GM18502 (cell line): ENCODE results near the gene KRTAP13-2.

Experiments
- ATAC-seq: cut with Tn5 transposase; IDR thresholded peaks from one replicate; pipeline ENCODE4 v1.9.1; 2021; ENCODE audit warnings: mild to moderate bottlenecking; ENCODE audit not compliant: unreplicated experiment, poor library complexity

The KRTAP13-2 gene

DNA sequence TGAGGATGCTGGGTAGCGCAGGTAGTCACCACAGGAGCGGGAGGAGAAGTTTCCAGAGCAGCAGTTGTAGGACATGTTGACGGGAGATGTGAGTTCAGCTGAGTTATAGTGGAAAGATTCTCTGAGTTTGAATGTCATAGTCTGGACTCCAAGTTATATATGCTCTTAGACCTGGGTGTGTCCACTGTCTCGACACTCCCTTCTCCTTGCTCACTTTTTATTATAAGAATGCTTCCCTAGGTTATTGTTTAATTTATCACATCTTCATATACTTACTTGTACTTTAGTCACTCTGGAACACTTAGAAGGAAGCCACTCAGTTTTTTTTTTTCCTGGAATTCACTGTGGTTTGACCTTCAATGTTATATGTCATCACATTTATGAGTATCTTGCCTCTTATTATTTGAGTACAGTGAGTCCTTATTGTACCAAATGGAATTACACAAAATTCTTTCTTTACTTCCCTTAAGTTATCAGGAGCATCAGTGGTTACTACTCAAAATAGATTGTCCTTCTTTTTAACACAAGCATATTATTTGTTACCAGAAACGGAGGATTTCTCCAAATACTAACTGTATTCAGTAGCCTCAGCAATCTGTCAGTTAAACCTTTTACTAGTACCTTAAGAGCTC is at the start of gene KRTAP13-2:
TSS of gene KRTAP13-2 (minus strand) at position 133 of the 632 bp plus-strand sequence. CDS start at position 75, 58 bp downstream.
- ATAC-seq: no peak

DNA sequence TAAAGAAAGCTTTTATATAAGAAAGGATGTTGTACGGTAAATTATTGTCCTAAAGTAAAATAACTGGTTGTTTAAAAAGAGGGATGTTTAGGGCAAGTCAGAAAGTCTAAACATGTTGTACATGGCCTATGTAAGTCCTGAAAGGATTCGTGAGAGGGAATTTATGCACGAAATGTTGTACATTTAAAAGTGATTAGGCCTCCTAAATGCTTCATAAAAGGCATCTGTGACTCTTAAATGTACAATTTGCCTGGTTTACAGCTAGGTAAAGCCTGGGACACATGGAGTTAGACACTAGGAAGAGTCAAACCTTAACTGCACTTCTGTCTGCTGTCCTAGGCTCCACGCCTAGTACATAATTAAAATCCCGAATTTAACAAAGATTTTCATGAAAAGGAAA is 43.9 kb upstream of the KRTAP13-2 start:
- ATAC-seq: no peak

DNA sequence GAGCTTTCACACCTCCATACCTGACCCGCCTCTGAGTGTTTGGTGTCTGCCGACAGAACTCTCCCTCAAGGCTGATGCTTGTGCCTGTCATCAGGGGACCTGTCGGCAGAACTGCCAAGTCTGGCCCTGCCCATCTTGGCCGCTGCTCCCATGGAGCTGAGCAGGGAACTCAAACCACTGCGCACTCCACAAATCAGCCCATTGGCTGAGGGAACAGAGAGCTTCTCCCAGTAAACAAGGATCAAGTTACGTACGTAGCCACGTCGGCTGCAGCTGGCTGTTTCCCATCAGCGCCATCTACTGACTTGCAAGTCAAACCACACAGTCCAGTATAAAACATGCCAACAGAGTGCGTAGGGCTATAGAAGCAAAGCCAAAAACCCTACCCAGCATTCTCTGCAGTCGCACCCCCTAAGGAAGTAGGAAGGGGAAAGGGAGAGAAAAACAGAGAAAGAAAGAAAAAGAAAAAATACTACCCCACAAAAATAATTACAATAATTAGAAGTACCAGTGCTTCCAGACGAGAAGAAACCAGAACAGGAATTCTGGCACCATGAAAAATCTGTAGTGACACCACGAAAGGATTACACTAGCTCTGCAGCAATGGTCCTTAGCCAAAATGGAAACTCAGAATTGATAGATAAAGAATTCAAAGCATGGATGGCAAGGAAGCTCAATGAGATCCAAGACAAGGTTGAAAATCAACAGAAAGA is 36.9 kb upstream of the KRTAP13-2 start:
- peak; percentile 80 for ATAC-seq

- no peak for ATAC-seq
Measured at GRCh38 chr21:30395731-30396130, 23.7 kb upstream of the KRTAP13-2 start, which contains the start of gene KRTAP13-1. Gene KRTAP13-1, plus strand, starts transcription at chr21:30396031. Its CDS starts 56 bp downstream, at chr21:30396087.

GRCh38 chr21:30391492-30392025 is 19.5 kb upstream of the KRTAP13-2 start:
- ATAC-seq: no peak

- no peak for ATAC-seq
Measured at GRCh38 chr21:30382201-30382600, 10.1 kb upstream of the KRTAP13-2 start.

DNA sequence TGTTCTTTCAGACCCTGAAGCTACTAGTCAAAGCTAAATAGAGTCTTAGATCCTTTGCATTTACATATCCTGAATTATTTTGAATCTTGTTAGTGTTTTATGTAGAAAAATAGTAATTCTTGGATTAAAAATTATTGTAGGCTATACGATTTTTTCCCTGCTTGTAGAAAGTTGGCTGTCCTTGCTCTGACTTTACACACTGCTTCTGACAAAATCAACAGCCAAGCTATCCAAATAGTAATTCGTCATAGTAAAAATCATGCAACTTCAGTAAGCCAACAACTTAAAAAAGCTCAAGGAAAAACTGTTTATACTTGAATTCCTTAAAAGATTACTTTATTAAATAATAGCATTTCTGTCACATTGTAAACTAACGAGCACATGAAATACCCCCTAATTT is 16.2 kb downstream of the KRTAP13-2 start:
- ATAC-seq: no peak

DNA sequence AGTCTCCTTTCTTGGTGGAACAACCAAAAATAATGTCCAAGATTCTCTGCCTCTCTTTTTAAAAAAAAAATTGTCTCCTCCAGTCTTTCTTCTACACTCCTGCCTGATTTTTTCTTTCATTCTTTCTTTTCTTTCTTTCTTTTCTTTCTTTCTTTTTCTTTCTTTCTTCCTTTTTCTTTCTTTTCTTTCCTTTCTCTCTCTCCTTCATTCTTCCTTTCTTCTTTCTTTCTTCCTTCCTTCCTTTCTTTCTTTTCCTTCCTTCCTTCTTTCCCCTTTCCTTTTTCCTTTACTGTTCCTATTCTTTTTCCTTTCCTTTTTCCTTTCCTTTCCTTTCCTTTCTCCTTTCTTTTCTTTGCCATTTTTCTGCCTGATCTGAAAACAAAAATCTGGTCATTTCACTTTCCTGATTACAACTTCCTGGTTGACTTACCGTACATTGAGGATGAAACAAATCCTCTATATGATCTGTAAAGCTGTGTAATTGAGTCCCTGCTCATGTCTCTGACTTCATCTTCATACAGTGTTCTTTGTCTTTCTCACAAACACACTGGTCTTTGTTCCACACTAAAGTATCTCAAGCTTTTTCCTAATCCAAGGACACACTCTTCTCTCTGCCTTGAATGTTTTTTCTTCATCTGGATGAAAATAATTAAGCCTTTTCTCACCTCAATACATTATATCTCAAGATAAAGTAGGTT is 17.6 kb downstream of the KRTAP13-2 start:
- no peak for ATAC-seq

- ATAC-seq: no peak
Measured at GRCh38 chr21:30351534-30351933, 20.5 kb downstream of the KRTAP13-2 start.

GRCh38 chr21:30349572-30349971 is 22.5 kb downstream of the KRTAP13-2 start:
- no peak for ATAC-seq

DNA sequence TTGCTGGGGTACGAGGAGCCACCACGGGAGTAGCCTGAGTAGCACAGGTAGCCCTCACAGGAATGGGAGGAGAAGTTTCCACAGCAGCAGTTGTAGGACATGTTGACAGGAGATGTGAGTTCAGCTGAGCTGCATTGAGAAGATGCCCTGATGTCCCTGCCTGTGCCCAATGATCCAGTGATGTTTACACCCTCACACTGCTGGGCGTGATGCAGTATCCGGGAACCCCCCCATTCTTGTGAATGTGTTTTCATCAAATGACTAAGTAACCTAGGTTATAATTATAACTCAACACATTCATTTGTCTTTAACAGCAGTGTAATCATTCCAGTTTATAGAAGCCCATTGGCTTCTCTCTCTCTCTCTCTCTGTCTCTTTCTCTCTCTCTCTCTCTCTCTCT is 23.6 kb downstream of the KRTAP13-2 start, which contains the start of gene KRTAP23-1:
TSS of gene KRTAP23-1 (minus strand) at position 101 of the 400 bp plus-strand sequence. CDS start at position 101, 0 bp downstream.
- no peak for ATAC-seq

DNA sequence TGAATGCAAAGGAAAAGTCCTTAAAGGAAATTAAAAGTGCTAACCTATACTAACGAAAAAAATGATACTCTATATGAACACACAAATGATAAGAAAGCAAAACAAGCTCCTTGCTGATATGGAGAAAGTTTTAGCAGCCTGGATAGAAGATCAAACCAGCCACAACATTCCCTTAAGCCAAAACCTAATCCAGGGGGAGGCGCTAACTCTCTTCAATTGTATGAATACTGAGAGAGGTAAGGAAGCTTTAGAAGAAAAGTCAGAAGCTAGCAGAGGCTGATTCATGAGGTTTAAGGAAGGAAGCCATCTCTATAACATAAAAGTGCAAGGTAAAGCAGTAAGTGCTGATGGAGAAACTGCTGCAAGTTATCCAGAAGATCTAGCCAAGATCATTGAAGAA is 27.1 kb downstream of the KRTAP13-2 start:
- ATAC-seq: no peak

DNA sequence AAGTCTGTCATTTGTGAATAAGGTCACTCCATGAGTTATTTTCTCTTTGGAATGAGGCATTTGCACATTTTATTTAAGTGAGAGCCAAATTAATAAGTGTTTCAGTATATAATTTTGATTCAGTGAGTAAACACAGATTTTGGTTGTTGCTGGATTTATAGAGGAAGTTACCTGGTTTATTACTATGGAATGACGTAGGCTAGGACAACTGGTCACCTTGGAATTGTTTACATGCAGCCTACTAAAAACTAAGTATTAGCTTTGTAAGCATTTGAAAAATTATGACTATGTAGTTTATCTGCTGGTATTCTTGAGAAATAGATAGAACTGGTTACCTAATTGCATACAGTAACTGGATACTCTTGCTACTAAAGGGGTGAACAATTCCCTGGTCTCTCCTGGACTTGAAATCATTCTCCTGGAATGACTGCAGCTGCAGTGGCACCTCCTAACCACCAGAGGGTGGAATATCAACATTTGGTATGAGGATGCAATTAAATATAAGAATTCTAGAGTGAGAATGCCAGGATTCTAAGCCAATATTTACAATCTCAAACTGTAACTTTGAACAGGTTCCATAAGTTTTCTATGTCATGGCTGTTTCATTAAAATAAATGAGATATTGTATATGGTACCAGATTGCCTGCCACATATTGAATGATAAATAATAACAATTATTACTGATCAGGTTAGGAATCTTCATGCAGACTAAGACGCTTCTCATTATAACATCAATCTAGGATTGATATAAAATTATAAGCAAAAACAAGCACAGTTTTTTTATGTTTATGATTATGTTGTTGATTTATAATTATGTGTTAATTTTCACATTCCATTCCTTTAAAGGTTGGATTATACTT is 31.1 kb downstream of the KRTAP13-2 start:
- ATAC-seq: no peak

DNA sequence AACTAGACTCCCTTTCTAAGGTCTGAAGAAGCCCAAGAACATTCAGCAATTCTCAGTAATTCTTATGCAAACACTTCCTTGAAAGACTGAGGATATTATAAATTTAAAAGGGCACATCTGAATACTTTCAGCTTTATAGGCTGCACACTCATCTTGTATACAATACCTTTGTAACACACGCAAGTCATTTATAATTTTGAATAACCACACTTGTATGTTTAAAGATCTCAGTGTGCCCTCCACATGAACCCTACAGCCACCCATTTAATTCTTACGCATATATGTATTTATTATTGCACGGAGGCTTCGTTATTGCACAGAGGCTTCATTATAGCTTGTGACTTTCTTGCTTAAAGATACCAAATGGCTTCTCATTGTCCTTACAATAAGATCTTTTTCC is 33.4 kb downstream of the KRTAP13-2 start:
- ATAC-seq: no peak

DNA sequence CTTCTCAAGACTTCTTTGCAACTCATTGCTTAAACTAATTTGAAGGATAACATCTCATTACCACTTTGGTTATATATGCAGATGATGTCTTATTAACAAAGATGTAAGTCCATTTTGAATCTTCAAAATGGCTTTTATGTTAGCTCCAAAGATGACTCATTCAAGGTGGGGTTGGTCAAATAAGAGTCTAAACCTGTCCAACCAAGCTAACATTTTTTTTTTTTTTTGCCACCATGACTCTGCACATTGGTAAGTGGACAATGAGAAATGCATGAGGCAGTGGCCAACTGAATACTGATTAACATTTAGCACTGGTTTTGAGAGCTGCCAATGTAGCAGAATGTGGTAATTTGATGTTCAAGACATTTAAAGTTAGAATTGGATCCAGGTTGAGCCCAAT is 34.3 kb downstream of the KRTAP13-2 start:
- ATAC-seq: no peak

DNA sequence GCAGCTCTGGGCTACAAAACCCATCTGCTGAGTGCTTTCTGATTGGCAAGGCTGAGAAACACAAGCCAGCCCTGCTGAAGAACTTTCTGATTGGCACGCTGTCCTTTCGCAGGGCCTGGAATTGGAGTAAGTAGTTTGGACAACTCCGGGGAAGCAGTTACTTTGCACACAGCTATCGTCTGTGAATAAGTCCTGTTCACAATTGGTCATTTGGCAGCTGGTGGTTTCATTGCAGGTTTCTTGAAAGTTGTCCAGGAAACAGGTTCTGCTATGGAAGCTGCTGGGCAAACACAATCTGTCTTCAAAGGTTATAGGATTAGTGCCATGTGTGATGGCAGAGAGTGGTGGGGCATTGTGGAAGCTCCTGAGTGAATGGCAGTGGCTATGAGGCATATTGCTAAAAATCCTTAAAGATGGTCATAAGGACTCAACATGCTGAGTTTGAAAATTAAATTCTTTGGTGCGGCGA is 34.8 kb downstream of the KRTAP13-2 start, which contains the start of gene KRTAP27-1:
TSS of gene KRTAP27-1 (minus strand) at position 419 of the 469 bp plus-strand sequence. CDS start at position 393, 26 bp downstream.
- no peak for ATAC-seq

GRCh38 chr21:30336596-30336995 is 35.5 kb downstream of the KRTAP13-2 start:
- no peak for ATAC-seq

GRCh38 chr21:30333736-30334135 is 38.3 kb downstream of the KRTAP13-2 start:
- no peak for ATAC-seq

DNA sequence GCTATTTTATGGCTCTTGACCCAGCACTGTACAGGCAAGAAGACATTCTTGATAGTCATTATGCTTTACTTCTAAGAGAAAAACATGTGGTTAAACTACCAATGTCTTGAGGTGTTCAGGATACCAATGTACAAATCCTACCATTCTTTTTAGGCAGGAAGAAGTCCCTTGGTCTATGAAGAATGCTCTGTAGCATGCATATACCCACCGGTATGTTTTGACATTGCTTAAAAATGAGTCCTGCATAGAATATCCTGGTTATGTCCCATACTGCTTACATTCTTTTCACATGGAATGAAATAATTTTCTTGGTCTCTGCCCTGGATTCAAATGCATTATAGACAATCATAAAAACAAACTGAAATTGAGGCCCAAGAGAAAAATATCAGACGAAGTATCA is 39.4 kb downstream of the KRTAP13-2 start:
- no peak for ATAC-seq
